Measurements from ENCODE around the gene ADAM12. TPM values are rescaled to one million over a fixed set of nuclear protein-coding genes. Genes with fewer than 3 reads are reported as not detected.

Gene ADAM12
- total and polyA plus RNA-seq, 2 experiments from 2014 or later = 0.13 to 0.87 TPM

GRCh38 chr10:126268013-126268920, 120.0 kb downstream of the ADAM12 start (continued):
- TF ChIP-seq, protein P1, sequence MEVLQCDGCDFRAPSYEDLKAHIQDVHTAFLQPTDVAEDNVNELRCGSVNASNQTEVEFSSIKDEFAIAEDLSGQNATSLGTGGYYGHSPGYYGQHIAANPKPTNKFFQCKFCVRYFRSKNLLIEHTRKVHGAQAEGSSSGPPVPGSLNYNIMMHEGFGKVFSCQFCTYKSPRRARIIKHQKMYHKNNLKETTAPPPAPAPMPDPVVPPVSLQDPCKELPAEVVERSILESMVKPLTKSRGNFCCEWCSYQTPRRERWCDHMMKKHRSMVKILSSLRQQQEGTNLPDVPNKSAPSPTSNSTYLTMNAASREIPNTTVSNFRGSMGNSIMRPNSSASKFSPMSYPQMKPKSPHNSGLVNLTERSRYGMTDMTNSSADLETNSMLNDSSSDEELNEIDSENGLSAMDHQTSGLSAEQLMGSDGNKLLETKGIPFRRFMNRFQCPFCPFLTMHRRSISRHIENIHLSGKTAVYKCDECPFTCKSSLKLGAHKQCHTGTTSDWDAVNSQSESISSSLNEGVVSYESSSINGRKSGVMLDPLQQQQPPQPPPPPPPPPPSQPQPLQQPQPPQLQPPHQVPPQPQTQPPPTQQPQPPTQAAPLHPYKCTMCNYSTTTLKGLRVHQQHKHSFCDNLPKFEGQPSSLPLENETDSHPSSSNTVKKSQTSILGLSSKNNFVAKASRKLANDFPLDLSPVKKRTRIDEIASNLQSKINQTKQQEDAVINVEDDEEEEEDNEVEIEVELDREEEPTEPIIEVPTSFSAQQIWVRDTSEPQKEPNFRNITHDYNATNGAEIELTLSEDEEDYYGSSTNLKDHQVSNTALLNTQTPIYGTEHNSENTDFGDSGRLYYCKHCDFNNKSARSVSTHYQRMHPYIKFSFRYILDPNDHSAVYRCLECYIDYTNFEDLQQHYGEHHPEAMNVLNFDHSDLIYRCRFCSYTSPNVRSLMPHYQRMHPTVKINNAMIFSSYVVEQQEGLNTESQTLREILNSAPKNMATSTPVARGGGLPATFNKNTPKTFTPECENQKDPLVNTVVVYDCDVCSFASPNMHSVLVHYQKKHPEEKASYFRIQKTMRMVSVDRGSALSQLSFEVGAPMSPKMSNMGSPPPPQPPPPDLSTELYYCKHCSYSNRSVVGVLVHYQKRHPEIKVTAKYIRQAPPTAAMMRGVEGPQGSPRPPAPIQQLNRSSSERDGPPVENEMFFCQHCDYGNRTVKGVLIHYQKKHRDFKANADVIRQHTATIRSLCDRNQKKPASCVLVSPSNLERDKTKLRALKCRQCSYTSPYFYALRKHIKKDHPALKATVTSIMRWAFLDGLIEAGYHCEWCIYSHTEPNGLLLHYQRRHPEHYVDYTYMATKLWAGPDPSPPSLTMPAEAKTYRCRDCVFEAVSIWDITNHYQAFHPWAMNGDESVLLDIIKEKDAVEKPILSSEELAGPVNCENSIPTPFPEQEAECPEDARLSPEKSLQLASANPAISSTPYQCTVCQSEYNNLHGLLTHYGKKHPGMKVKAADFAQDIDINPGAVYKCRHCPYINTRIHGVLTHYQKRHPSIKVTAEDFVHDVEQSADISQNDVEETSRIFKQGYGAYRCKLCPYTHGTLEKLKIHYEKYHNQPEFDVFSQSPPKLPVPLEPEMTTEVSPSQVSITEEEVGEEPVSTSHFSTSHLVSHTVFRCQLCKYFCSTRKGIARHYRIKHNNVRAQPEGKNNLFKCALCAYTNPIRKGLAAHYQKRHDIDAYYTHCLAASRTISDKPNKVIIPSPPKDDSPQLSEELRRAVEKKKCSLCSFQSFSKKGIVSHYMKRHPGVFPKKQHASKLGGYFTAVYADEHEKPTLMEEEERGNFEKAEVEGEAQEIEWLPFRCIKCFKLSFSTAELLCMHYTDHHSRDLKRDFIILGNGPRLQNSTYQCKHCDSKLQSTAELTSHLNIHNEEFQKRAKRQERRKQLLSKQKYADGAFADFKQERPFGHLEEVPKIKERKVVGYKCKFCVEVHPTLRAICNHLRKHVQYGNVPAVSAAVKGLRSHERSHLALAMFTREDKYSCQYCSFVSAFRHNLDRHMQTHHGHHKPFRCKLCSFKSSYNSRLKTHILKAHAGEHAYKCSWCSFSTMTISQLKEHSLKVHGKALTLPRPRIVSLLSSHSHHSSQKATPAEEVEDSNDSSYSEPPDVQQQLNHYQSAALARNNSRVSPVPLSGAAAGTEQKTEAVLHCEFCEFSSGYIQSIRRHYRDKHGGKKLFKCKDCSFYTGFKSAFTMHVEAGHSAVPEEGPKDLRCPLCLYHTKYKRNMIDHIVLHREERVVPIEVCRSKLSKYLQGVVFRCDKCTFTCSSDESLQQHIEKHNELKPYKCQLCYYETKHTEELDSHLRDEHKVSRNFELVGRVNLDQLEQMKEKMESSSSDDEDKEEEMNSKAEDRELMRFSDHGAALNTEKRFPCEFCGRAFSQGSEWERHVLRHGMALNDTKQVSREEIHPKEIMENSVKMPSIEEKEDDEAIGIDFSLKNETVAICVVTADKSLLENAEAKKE (CRISPR knock-in tag; IDR thresholded peaks at IDR 0.05) = no peak
- TF ChIP-seq CTCF (conservative IDR thresholded peaks at IDR 0.05; ENCODE audit: low read depth in 2 of 2) (no peak), ETS1 (IDR thresholded peaks at IDR 0.05) (no peak), STAT1 (IDR thresholded peaks at IDR 0.05; ENCODE audit: unreplicated experiment) (no peak), EZH2phosphoT487 (IDR thresholded peaks at IDR 0.05; ENCODE audit: unreplicated experiment) (no peak), ZNF331 (CRISPR knock-in tag; IDR thresholded peaks at IDR 0.05; ENCODE audit: low read depth) (no peak), NANOG (IDR thresholded peaks at IDR 0.05; ENCODE audit: borderline replicate concordance) (no peak), CREB1 (CRISPR knock-in tag; IDR thresholded peaks at IDR 0.05; ENCODE audit: low read depth) (no peak), ZNF114 (CRISPR knock-in tag; IDR thresholded peaks at IDR 0.05) (no peak)
